ENCODE results near the gene ALKBH6.

GRCh38 chr19:35995048-35995993 is 18.7 kb downstream of the ALKBH6 start, which contains the start of gene SDHAF1:
- TF ChIP-seq CTCF (IDR thresholded peaks at IDR 0.05) (no peak), EP300 (IDR thresholded peaks at IDR 0.05) (no peak)
